ENCODE results near the gene ASPA.
"Not testable (repeated sequence)": the region's sequence is repeated elsewhere in the genome, so short reads cannot be mapped to it uniquely, and the experiment has no call there.

Gene ASPA

DNA sequence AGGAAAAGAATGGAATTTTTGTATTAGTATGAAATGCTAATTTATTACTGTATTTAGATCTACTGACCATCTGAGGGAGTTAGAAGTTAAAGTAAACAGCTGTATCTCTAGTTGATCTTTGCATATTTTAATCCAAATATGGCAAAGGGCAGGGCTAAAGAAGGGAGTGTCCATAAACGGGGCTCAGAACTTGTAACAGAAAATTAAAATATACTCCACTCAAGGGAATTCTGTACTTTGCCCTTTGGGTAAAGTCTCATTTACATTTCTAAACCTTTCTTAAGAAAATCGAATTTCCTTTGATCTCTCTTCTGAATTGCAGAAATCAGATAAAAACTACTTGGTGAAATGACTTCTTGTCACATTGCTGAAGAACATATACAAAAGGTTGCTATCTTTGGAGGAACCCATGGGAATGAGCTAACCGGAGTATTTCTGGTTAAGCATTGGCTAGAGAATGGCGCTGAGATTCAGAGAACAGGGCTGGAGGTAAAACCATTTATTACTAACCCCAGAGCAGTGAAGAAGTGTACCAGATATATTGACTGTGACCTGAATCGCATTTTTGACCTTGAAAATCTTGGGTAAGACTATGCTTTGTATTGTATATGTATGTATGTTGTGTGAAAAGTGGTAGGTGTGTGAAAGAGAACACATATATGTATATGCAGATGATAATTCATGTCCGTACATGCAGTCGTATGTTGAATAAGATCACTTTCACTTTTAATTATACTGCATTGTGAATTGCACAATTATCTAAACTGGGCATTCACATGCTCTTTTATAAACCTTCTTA, at the start of gene ASPA:
Gene ASPA, plus strand, starts transcription at position 186 of the 799 bp plus-strand sequence. Its CDS starts 163 bp downstream, at position 349.
- no peak for TF ChIP-seq GATA1 (IDR thresholded peaks at IDR 0.05; ENCODE audit: low read depth, low read length)
- no peak for TF ChIP-seq POLR2A (IDR thresholded peaks at IDR 0.05; ENCODE audit: low read length)
- no peak for DNase-seq

- peak in 1 of 2 experiments; percentile 16 for DNase-seq
Observed at GRCh38 chr17:3433215-3433614, 42.6 kb upstream of the ASPA start.

- DNase-seq: no peak
- no peak for TF ChIP-seq POLR2A (IDR thresholded peaks at IDR 0.05; ENCODE audit: low read length)
- no peak for TF ChIP-seq GATA1 (IDR thresholded peaks at IDR 0.05; ENCODE audit: low read depth, low read length)
Observed at GRCh38 chr17:3433741-3434140, 42.1 kb upstream of the ASPA start, which contains the start of gene OR1E2. OR1E2 (minus strand) TSS chr17:3433841; CDS start chr17:3433841, 0 bp downstream.

DNA sequence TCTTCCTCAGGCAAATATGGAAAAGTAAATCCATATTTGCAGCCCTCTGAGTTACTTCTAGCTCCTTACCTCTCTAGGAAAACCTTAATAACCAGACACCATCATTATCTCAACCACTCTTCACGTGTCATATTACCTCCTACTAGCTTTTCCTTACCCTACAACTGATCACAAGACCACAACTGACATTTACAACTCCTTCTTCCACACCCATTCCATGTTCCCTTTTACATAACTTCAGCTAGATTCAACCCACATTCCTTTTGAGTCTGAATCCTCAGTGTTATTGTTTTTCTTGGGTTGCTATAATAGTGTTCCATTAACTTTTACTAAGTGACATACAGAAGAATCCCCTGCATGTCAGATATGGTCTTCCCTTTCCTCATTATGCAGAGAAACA, 37.4 kb upstream of the ASPA start:
- TF ChIP-seq GATA1 (IDR thresholded peaks at IDR 0.05; ENCODE audit: low read depth, low read length): no peak
- no peak for TF ChIP-seq POLR2A (IDR thresholded peaks at IDR 0.05; ENCODE audit: low read length)
- no peak for DNase-seq

GRCh38 chr17:3440451-3440850, 35.3 kb upstream of the ASPA start:
- no peak for DNase-seq
- TF ChIP-seq GATA1 (IDR thresholded peaks at IDR 0.05; ENCODE audit: low read depth, low read length): no peak
- no peak for TF ChIP-seq POLR2A (IDR thresholded peaks at IDR 0.05; ENCODE audit: low read length)

DNA sequence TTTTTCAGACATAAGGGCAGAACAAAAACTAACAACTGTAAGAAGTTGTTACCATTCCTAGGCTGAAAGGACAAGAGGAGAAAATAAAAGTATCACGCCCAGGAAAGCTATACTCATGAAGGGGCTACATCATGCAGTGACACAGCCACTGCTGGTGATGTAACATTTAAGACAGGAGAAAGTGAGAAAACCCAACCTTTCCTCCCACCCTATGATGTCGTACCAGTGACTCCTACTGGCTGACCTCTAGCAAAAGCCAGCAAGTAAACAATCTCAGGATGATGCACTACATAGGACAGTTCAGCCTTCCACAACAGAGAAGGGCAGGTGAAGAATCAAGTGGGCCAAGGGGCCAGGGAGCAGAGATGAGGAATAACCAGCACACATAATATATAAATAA, 28.2 kb upstream of the ASPA start:
- peak in 1 of 2 experiments; percentile 12 for DNase-seq
- TF ChIP-seq POLR2A (IDR thresholded peaks at IDR 0.05; ENCODE audit: low read length): no peak
- no peak for TF ChIP-seq GATA1 (IDR thresholded peaks at IDR 0.05; ENCODE audit: low read depth, low read length)

DNA sequence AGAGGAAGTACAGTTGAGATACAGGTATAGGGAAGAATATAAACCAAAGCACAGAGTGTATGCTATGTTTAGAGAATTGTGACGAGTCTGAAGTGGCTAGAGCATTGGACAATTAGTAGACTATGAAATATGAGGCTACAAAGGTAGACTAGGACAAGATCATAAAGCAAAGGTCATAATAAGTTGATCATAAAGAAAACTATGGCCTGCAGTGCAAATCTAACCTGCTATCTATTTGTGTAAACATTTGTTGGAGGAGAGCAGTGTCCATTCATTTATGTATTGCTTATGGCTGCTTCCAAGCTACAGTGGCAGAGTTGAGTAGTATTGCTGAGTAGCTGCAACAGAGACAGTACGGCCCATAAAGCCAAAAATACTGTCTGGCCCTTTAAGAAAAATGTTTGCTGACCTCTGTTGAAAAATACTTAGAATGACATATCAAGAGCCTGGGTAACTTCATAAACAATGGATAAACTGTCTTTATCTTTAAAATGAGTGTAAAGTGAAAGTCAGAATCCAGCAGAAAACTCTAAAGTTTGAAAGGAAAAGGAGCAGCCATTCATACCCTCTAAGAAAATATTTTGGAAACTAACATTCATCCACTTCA, 27.6 kb upstream of the ASPA start:
- TF ChIP-seq POLR2A (IDR thresholded peaks at IDR 0.05; ENCODE audit: low read length) (no peak), GATA1 (IDR thresholded peaks at IDR 0.05; ENCODE audit: low read depth, low read length) (no peak)

DNA sequence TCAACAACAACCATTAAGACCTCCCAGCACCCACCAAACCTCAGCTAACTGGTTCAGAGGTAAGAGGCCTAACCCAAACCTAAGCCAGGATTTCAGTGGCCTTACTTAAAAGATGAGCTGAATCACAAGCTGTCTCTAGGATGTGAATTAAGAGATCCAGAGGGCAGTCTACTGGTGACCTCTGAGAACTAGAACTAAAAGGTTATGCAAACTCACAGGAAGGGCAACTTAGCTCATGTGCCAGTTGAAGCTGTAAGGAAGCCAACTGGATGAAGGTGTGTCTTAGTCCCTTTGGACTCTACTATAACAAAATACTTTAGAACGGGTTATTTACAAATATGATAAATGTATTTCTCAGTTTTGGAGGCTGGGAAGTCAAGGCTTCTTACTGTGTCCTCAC, 9.4 kb upstream of the ASPA start:
- not testable (repeated sequence) for DNase-seq

More for the DNA sequence above, 27.6 kb upstream of the ASPA start:
- DNase-seq: no peak

GRCh38 chr17:3469529-3469928, 6.3 kb upstream of the ASPA start:
- TF ChIP-seq GATA1 (IDR thresholded peaks at IDR 0.05; ENCODE audit: low read depth, low read length) (no peak), POLR2A (IDR thresholded peaks at IDR 0.05; ENCODE audit: low read length) (no peak)

GRCh38 chr17:3471599-3471998, 4.2 kb upstream of the ASPA start, which contains the start of gene SPATA22:
SPATA22 (minus strand) TSS chr17:3471819; CDS start chr17:3469325, 2,494 bp downstream.
- TF ChIP-seq POLR2A (IDR thresholded peaks at IDR 0.05; ENCODE audit: low read length): no peak
- no peak for TF ChIP-seq GATA1 (IDR thresholded peaks at IDR 0.05; ENCODE audit: low read depth, low read length)
- no peak for DNase-seq

More at GRCh38 chr17:3469529-3469928, 6.3 kb upstream of the ASPA start:
- no peak for DNase-seq

- TF ChIP-seq POLR2A (IDR thresholded peaks at IDR 0.05; ENCODE audit: low read length): no peak
- TF ChIP-seq GATA1 (IDR thresholded peaks at IDR 0.05; ENCODE audit: low read depth, low read length): no peak
- no peak for DNase-seq
Observed at GRCh38 chr17:3472137-3472536, 3.7 kb upstream of the ASPA start.

- no peak for TF ChIP-seq GATA1 (IDR thresholded peaks at IDR 0.05; ENCODE audit: low read depth, low read length)
- TF ChIP-seq POLR2A (IDR thresholded peaks at IDR 0.05; ENCODE audit: low read length): no peak
- no peak for DNase-seq
Observed at GRCh38 chr17:3474212-3474611, 1.6 kb upstream of the ASPA start.

GRCh38 chr17:3475251-3475685, 529 bp upstream of the ASPA start:
- TF ChIP-seq POLR2A (IDR thresholded peaks at IDR 0.05; ENCODE audit: low read length): no peak
- TF ChIP-seq GATA1 (IDR thresholded peaks at IDR 0.05; ENCODE audit: low read depth, low read length): no peak
- no peak for DNase-seq

DNA sequence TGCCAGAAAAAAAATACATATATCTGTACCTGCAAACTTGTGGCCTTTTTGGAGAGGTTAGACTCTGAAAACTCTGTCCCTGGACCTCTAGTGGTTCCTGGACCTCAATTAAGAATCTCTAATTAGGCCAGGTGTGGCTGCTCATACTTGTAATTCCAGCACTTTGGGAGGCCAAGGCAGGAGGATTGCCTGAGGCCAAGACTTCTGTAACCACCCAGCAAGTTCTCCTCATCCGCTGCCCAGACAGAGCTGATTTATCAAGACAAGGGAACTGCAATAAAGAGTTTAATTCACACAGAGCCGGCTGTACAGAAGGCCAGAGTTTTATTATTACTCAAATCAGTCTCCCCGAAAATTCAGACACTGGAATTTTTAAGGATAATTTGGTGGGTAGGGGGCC, 4.2 kb downstream of the ASPA start:
- TF ChIP-seq GATA1 (IDR thresholded peaks at IDR 0.05; ENCODE audit: low read depth, low read length): no peak
- TF ChIP-seq POLR2A (IDR thresholded peaks at IDR 0.05; ENCODE audit: low read length): no peak
- no peak for DNase-seq

DNA sequence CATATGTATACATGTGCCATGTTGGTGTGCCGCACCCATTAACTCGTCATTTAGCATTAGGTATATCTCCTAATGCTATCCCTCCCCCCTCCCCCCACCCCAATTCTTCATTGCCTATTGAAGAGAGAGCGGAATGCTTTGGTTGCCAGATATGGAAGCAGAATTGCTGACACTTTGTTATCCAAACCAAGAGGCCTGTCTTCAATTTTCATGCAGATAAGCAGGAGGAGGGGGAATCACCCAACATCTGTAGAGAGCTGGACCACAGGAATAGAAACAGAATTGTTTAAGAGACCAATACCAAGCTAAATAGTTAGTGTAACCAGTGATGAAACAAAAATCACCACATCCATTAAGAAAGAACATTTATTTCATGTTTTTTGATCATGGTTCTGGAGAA, 7.1 kb downstream of the ASPA start:
- DNase-seq: no peak
- TF ChIP-seq POLR2A (IDR thresholded peaks at IDR 0.05; ENCODE audit: low read length) (no peak), GATA1 (IDR thresholded peaks at IDR 0.05; ENCODE audit: low read depth, low read length) (no peak)
